CD4-positive, alpha-beta T cell treated with Interleukin-15 for 1 hour (primary cell): ENCODE results near the gene PKP4.
"Not testable (repeated sequence)": the region's sequence is repeated elsewhere in the genome, so short reads cannot be mapped to it uniquely, and the experiment has no call there.

Experiments used
- DNase-seq: peaks from one replicate; pipeline ENCODE4 v3.0.0-alpha.2; 2020

Gene PKP4

GRCh38 chr2:158692372-158693103 is 235.8 kb downstream of the PKP4 start:
- DNase-seq = no peak

GRCh38 chr2:158693476-158693875 is 236.7 kb downstream of the PKP4 start:
- DNase-seq = no peak

- DNase-seq = no peak
These were observed 238.6 kb downstream of the PKP4 start for GRCh38 chr2:158695305-158695704.

- DNase-seq = not testable (repeated sequence)
These were observed 239.0 kb downstream of the PKP4 start for GRCh38 chr2:158695744-158696143.

- DNase-seq = no peak
These were observed 242.6 kb downstream of the PKP4 start for GRCh38 chr2:158699323-158699722.

GRCh38 chr2:158701101-158701500 is 244.3 kb downstream of the PKP4 start:
- no peak for DNase-seq

- DNase-seq = no peak
These were observed 246.0 kb downstream of the PKP4 start for GRCh38 chr2:158702740-158703139.

- not testable (repeated sequence) for DNase-seq
These were observed 248.1 kb downstream of the PKP4 start for GRCh38 chr2:158704724-158705465.

- no peak for DNase-seq
These were observed 256.2 kb downstream of the PKP4 start for GRCh38 chr2:158712791-158713522.

GRCh38 chr2:158713523-158714138 is 256.9 kb downstream of the PKP4 start:
- no peak for DNase-seq

GRCh38 chr2:158714420-158714819 is 257.7 kb downstream of the PKP4 start:
- DNase-seq = no peak

- DNase-seq = no peak
These were observed 258.6 kb downstream of the PKP4 start for GRCh38 chr2:158715357-158715756.

GRCh38 chr2:158716121-158716791 is 259.5 kb downstream of the PKP4 start:
- DNase-seq = no peak

GRCh38 chr2:158716921-158717320 is 260.2 kb downstream of the PKP4 start:
- no peak for DNase-seq

- no peak for DNase-seq
These were observed 260.8 kb downstream of the PKP4 start for GRCh38 chr2:158717366-158718195.

- no peak for DNase-seq
These were observed 261.4 kb downstream of the PKP4 start for GRCh38 chr2:158718196-158718585.

GRCh38 chr2:158718851-158719250 is 262.1 kb downstream of the PKP4 start:
- DNase-seq = no peak

GRCh38 chr2:158719403-158719802 is 262.7 kb downstream of the PKP4 start:
- DNase-seq = no peak

- no peak for DNase-seq
These were observed 265.7 kb downstream of the PKP4 start for GRCh38 chr2:158722266-158723105.

- DNase-seq = no peak
These were observed 266.6 kb downstream of the PKP4 start for GRCh38 chr2:158723181-158723838.
